Spleen (tissue), 7 donors: ENCODE data around the gene LMBR1.
"Not testable (repeated sequence)": the region's sequence is repeated elsewhere in the genome, so short reads cannot be mapped to it uniquely, and the experiment has no call there.

Experiments
- POLR2A ChIP-seq, 3 donors: fragments of 450-650 bp; IDR thresholded peaks; one replicate each; pipeline ENCODE4 v1.5.1; 2017; ENCODE audit warnings: antibody characterized with exemption in 3 of 3, mild to moderate bottlenecking in 1 of 3
- POLR2AphosphoS5 ChIP-seq, 3 donors: sonication (generic); formaldehyde crosslinking; IDR thresholded peaks; one replicate each; pipeline ENCODE4 v1.5.1; 2017; ENCODE audit warnings: antibody characterized with exemption in 3 of 3
- TF ChIP-seq, protein P1 (sequence below), 11 experiments: fragments of 200-600 bp in 7 of 11; fragments of 450-650 bp in 4 of 11; sonication (generic) in 4 of 11; IDR thresholded peaks in 8 of 11; conservative IDR thresholded peaks in 3 of 11; 1 replicate in 7 of 11; 2 replicates in 4 of 11; pipeline versions ENCODE4 v1.4.0 to v1.8.0; 2016 to 2021; ENCODE audit warnings: antibody characterized with exemption in 11 of 11, inconsistent platforms in 4 of 11, mild to moderate bottlenecking in 1 of 11
- donor health status: DM: no; HTN: no; CAD: no; lungs with moderate emphysema.
- donor health status: DM: no; HTN: no; CAD: no.
- donor health status: DM: no; HTN: no; CAD: no.

DNA sequence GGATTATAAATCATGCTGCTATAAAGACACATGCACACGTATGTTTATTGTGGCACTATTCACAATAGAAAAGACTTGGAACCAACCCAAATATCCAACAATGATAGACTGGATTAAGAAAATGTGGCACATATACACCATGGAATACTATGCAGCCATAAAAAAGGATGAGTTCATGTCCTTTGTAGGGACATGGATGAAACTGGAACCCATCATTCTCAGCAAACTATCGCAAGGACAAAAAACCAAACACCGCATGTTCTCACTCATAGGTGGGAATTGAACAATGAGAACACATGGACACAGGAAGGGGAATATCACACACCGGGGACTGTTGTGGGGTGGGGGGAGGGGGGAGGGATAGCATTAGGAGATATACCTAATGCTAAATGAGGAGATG lies 89.3 kb downstream of the LMBR1 start:
- TF ChIP-seq, protein P1, sequence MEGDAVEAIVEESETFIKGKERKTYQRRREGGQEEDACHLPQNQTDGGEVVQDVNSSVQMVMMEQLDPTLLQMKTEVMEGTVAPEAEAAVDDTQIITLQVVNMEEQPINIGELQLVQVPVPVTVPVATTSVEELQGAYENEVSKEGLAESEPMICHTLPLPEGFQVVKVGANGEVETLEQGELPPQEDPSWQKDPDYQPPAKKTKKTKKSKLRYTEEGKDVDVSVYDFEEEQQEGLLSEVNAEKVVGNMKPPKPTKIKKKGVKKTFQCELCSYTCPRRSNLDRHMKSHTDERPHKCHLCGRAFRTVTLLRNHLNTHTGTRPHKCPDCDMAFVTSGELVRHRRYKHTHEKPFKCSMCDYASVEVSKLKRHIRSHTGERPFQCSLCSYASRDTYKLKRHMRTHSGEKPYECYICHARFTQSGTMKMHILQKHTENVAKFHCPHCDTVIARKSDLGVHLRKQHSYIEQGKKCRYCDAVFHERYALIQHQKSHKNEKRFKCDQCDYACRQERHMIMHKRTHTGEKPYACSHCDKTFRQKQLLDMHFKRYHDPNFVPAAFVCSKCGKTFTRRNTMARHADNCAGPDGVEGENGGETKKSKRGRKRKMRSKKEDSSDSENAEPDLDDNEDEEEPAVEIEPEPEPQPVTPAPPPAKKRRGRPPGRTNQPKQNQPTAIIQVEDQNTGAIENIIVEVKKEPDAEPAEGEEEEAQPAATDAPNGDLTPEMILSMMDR (IDR thresholded peaks at IDR 0.05 in 8 of 11, conservative IDR thresholded peaks at IDR 0.05 in 3 of 11): not testable (repeated sequence)
- not testable (repeated sequence) for TF ChIP-seq POLR2A, POLR2AphosphoS5 (IDR thresholded peaks at IDR 0.05)
